Measurements from ENCODE around the gene GPAM.

DNA sequence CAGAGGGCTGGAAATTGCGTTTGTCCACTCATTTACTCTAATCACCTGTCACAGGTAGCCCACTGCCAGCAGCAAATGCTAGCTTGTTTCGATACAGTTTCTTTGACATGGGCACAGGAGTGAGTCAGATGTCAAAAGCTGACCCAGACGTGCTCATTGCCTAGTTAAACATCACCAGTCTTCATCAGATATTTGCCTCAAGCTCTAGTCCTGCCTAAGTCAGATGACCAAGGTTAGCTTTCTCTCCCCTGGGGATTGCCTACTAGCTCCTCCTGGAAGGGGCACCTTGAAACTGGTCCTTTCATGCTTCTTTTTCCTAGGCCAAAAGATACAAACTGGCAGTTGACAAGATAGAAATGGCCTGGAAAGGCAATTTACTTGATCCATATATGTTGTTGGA is 35.2 kb downstream of the GPAM start:
- no peak for TF ChIP-seq MAX (IDR thresholded peaks at IDR 0.05; ENCODE audit: low read depth)
- TF ChIP-seq, protein P1, sequence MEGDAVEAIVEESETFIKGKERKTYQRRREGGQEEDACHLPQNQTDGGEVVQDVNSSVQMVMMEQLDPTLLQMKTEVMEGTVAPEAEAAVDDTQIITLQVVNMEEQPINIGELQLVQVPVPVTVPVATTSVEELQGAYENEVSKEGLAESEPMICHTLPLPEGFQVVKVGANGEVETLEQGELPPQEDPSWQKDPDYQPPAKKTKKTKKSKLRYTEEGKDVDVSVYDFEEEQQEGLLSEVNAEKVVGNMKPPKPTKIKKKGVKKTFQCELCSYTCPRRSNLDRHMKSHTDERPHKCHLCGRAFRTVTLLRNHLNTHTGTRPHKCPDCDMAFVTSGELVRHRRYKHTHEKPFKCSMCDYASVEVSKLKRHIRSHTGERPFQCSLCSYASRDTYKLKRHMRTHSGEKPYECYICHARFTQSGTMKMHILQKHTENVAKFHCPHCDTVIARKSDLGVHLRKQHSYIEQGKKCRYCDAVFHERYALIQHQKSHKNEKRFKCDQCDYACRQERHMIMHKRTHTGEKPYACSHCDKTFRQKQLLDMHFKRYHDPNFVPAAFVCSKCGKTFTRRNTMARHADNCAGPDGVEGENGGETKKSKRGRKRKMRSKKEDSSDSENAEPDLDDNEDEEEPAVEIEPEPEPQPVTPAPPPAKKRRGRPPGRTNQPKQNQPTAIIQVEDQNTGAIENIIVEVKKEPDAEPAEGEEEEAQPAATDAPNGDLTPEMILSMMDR (IDR thresholded peaks at IDR 0.05): no peak
- TF ChIP-seq MXI1 (IDR thresholded peaks at IDR 0.05; ENCODE audit: low read depth, low read length): no peak
- no peak for TF ChIP-seq SMC3 (IDR thresholded peaks at IDR 0.05; ENCODE audit: low read depth, low read length)
- TF ChIP-seq, protein P2, sequence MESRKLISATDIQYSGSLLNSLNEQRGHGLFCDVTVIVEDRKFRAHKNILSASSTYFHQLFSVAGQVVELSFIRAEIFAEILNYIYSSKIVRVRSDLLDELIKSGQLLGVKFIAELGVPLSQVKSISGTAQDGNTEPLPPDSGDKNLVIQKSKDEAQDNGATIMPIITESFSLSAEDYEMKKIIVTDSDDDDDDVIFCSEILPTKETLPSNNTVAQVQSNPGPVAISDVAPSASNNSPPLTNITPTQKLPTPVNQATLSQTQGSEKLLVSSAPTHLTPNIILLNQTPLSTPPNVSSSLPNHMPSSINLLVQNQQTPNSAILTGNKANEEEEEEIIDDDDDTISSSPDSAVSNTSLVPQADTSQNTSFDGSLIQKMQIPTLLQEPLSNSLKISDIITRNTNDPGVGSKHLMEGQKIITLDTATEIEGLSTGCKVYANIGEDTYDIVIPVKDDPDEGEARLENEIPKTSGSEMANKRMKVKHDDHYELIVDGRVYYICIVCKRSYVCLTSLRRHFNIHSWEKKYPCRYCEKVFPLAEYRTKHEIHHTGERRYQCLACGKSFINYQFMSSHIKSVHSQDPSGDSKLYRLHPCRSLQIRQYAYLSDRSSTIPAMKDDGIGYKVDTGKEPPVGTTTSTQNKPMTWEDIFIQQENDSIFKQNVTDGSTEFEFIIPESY (IDR thresholded peaks at IDR 0.05; ENCODE audit: borderline replicate concordance, low read depth): no peak
- no peak for TF ChIP-seq POLR2AphosphoS5 (IDR thresholded peaks at IDR 0.05; ENCODE audit: low read depth, low read length)
- TF ChIP-seq FOXJ3 (CRISPR knock-in tag; IDR thresholded peaks at IDR 0.05): no peak
- TF ChIP-seq, protein P3, sequence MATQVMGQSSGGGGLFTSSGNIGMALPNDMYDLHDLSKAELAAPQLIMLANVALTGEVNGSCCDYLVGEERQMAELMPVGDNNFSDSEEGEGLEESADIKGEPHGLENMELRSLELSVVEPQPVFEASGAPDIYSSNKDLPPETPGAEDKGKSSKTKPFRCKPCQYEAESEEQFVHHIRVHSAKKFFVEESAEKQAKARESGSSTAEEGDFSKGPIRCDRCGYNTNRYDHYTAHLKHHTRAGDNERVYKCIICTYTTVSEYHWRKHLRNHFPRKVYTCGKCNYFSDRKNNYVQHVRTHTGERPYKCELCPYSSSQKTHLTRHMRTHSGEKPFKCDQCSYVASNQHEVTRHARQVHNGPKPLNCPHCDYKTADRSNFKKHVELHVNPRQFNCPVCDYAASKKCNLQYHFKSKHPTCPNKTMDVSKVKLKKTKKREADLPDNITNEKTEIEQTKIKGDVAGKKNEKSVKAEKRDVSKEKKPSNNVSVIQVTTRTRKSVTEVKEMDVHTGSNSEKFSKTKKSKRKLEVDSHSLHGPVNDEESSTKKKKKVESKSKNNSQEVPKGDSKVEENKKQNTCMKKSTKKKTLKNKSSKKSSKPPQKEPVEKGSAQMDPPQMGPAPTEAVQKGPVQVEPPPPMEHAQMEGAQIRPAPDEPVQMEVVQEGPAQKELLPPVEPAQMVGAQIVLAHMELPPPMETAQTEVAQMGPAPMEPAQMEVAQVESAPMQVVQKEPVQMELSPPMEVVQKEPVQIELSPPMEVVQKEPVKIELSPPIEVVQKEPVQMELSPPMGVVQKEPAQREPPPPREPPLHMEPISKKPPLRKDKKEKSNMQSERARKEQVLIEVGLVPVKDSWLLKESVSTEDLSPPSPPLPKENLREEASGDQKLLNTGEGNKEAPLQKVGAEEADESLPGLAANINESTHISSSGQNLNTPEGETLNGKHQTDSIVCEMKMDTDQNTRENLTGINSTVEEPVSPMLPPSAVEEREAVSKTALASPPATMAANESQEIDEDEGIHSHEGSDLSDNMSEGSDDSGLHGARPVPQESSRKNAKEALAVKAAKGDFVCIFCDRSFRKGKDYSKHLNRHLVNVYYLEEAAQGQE (IDR thresholded peaks at IDR 0.05; ENCODE audit: low read depth, low read length): no peak
- no peak for TF ChIP-seq TAF1 (IDR thresholded peaks at IDR 0.05; ENCODE audit: borderline replicate concordance, low read depth, low read length)
- TF ChIP-seq, protein P4, sequence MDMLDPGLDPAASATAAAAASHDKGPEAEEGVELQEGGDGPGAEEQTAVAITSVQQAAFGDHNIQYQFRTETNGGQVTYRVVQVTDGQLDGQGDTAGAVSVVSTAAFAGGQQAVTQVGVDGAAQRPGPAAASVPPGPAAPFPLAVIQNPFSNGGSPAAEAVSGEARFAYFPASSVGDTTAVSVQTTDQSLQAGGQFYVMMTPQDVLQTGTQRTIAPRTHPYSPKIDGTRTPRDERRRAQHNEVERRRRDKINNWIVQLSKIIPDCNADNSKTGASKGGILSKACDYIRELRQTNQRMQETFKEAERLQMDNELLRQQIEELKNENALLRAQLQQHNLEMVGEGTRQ (IDR thresholded peaks at IDR 0.05; ENCODE audit: borderline replicate concordance, low read depth, low read length): no peak
- no peak for TF ChIP-seq RCOR1 (IDR thresholded peaks at IDR 0.05; ENCODE audit: low read length)
- TF ChIP-seq YY1 (IDR thresholded peaks at IDR 0.05; ENCODE audit: low read depth): no peak
- TF ChIP-seq TEAD4 (IDR thresholded peaks at IDR 0.05; ENCODE audit: borderline replicate concordance, insufficient read depth): no peak

All from SK-N-SH (cell line).